Astrocyte (in vitro differentiated cells and primary cell): Measurements from ENCODE around the gene DZIP1.

Experiments used
- EZH2 ChIP-seq: IDR thresholded peaks from 2 replicates; pipeline ENCODE4 v1.6.1; 2012; ENCODE audit warnings: mild to moderate bottlenecking, low read length, inconsistent platforms; ENCODE audit not compliant: insufficient read depth
- TF ChIP-seq, protein P1 (sequence below): IDR thresholded peaks from 2 replicates; pipeline ENCODE4 v1.5.1; 2011; ENCODE audit warnings: low read depth, mild to moderate bottlenecking, inconsistent platforms, low read length, moderate library complexity; ENCODE audit not compliant: insufficient read depth

DNA sequence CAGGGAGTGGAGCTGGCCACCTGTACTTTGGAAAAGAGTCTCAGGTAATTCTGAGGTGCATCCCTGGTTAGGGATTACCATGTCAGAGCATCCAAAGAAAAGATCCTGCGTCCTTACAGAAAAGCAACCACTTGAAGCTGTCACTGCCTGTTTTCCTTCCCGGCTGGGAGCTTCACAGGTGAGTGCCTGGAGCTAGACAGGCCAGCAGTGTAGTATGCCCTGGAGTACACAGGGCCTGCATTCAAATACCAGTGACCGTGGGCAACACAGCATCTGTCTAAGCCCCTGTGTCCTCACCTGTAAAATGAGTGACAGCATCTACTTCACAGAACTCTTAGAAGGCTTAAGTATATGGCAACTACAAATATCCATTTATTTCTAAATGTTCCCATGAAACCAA, 29.0 kb downstream of the DZIP1 start:
- TF ChIP-seq, protein P1, sequence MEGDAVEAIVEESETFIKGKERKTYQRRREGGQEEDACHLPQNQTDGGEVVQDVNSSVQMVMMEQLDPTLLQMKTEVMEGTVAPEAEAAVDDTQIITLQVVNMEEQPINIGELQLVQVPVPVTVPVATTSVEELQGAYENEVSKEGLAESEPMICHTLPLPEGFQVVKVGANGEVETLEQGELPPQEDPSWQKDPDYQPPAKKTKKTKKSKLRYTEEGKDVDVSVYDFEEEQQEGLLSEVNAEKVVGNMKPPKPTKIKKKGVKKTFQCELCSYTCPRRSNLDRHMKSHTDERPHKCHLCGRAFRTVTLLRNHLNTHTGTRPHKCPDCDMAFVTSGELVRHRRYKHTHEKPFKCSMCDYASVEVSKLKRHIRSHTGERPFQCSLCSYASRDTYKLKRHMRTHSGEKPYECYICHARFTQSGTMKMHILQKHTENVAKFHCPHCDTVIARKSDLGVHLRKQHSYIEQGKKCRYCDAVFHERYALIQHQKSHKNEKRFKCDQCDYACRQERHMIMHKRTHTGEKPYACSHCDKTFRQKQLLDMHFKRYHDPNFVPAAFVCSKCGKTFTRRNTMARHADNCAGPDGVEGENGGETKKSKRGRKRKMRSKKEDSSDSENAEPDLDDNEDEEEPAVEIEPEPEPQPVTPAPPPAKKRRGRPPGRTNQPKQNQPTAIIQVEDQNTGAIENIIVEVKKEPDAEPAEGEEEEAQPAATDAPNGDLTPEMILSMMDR: no peak
- TF ChIP-seq EZH2: no peak
